GM19328 (cell line): ENCODE results near the gene CDH23.

Experiments
- ATAC-seq: cut with Tn5 transposase; IDR thresholded peaks from one replicate; pipeline ENCODE4 v1.9.1; 2021; ENCODE audit warnings: mild to moderate bottlenecking, moderate library complexity; ENCODE audit not compliant: unreplicated experiment

Gene CDH23

DNA sequence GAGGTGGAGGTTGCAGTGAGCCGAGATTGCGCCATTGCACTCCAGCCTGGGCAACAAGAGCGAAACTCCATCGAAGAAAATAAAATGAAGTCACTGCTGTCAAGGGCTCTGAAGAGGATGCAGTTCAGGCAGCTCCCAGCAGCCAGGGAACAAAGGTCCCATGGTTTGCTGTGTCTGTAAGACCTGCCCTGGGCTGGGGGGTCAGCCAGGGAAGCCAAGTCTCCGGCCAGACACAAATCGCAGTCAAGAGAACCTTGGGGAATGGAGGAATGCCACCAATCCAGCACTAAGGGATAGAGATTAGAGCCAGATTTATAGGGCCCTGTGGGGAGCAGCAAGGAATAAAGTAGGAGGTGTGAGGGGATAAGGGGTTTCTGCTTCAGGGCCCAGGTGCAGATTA, 405.5 kb downstream of the CDH23 start:
- ATAC-seq = no peak

GRCh38 chr10:71802715-71803488, 406.2 kb downstream of the CDH23 start:
- no peak for ATAC-seq

- no peak for ATAC-seq
These were observed 407.4 kb downstream of the CDH23 start for GRCh38 chr10:71804077-71804476.

DNA sequence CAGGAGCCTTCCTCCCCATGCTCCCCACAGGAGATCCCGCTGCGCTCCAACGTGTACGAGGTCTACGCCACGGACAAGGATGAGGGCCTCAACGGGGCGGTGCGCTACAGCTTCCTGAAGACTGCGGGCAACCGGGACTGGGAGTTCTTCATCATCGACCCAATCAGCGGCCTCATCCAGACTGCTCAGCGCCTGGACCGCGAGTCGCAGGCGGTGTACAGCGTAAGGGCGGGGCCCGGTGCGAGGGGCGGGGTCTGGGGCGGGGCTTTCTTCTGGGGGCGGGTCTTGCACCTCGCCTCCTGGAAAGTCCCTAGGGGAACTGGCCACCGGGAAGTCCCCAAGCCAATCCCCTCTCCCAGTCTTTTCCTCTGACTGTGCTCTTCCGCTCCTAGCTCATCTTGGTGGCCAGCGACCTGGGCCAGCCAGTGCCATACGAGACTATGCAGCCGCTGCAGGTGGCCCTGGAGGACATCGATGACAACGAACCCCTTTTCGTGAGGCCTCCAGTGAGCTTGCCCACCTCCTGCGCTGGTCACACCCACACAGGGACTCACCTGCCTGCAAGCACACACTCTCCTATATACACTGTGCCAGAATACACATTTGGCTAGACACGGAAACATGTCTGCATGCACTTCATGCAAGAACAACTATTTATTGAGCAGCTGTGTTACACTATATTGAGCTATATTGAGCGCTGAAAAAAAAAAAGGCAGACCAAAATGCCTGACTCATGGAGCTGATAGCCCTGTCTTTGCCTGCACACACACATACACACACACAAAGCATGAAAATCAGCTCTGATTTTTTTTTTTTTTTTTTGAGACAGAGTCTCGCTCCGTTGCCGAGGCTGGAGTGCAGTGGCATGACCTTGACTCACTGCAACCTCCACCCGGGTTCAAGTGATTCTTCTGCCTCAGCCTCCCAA, 409.3 kb downstream of the CDH23 start:
- ATAC-seq = no peak

GRCh38 chr10:71806704-71807556, 410.2 kb downstream of the CDH23 start:
- no peak for ATAC-seq

GRCh38 chr10:71807557-71808510, 411.1 kb downstream of the CDH23 start:
- ATAC-seq = no peak

GRCh38 chr10:71809628-71810027, 412.9 kb downstream of the CDH23 start:
- no peak for ATAC-seq

DNA sequence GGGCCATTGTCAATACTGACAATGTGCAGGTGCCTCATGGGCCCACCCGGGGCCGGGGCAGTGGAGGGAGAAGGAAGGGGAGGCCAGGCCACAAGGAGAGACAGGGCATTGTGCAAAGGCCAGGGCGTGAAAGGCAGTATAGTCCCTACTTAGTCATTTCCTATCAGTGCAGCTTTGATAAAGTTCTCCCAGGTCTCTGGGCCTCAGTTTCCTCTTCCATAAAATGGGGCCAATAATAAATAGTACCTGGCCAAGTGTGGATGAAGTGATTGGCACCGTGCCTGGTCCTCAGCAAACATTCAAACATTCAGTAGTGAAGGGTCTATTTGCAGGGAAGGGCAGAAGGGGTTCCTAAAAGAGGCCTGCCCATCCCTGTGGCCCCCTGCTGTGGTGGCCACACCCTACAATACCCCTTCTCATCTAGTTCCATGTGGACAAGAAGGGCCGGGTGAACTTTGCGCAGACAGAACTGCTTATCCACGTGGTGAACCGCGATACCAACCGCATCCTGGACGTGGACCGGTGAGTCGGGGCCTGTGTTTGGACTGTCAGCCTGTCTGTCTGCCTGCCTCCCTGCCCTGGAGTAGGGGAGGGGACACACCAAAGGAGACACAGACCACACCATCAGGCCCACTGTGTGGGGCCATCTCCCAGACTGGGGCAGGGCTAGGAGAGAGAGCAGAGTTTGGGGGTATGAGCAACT, 413.5 kb downstream of the CDH23 start:
- ATAC-seq = no peak

- ATAC-seq = no peak
These were observed 414.6 kb downstream of the CDH23 start for GRCh38 chr10:71811351-71811750.

DNA sequence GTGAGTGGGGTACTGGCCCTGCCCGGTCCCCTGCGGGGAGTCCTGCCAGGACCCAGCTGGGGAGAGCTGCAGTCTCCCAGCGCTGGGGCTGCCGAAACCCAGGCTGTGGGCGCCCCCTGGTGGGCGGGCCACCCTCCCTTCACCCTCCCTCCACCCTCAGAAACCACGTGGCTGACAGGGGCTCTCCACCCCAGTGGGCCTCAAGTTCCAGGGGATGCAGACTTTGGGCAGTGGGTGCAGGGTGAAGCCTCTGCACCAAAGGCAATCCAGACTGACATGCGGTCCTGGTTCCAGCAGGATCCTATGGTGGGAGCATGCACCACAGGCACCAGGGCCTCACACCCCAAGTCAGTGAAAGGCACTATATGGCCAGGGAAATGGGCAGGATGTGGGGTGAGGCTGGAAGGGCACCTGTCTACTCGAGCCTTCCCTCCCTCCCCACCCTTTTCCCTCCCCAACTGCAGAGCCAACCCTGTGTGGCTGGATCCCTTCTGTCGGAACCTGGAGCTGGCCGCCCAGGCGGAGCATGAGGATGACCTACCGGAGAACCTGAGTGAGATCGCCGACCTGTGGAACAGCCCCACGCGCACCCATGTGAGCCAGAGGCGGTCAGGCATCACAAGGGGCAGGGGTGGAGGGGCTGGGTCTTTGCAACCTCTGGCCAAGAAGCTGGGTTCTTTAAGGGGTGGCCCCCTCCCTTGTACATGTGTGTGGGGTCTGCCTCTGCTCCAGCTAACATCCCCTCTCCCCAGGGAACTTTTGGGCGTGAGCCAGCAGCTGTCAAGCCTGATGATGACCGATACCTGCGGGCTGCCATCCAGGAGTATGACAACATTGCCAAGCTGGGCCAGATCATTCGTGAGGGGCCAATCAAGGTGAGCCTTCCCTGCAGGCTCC, 415.5 kb downstream of the CDH23 start:
- ATAC-seq = no peak

- no peak for ATAC-seq
These were observed 416.3 kb downstream of the CDH23 start for GRCh38 chr10:71812913-71813590.

- ATAC-seq = no peak
These were observed 418.2 kb downstream of the CDH23 start for GRCh38 chr10:71814922-71815411.

GRCh38 chr10:71815515-71816130, 418.9 kb downstream of the CDH23 start:
- no peak for ATAC-seq

GRCh38 chr10:71816421-71816851, 419.7 kb downstream of the CDH23 start:
- ATAC-seq = no peak

- ATAC-seq = no peak
These were observed 420.4 kb downstream of the CDH23 start for GRCh38 chr10:71816936-71817618.

- ATAC-seq = no peak
These were observed 421.3 kb downstream of the CDH23 start for GRCh38 chr10:71817831-71818655.
